Occipital lobe (tissue), 2 donors: ENCODE measurements around the gene ASIC3. TPM values are rescaled to one million over a fixed set of nuclear protein-coding genes. Genes with fewer than 3 reads are reported as not detected.
A peak's percentile ranks its signal among the peaks of the same experiment; 100 is the strongest.
"Not testable (repeated sequence)": the region's sequence is repeated elsewhere in the genome, so short reads cannot be mapped to it uniquely, and the experiment has no call there.

Source experiments
- DNase-seq: peaks from one replicate; lab custom pipeline; 2025; lab: John Stamatoyannopoulos, UW
- total RNA-seq: library from RNA; depleted of rRNA; stranded (reverse); fragments of >200 nt; gene quantifications from one replicate; pipeline ENCODE4 v1.2.3, GENCODE V29; 2014

ASIC3 gene
- total RNA-seq, 1 donor from 2014 or later = 0.62 TPM

- no peak for DNase-seq
These were observed 15.1 kb upstream of the ASIC3 start for GRCh38 chr7:151032936-151033863.

- DNase-seq = no peak
These were observed 14.5 kb upstream of the ASIC3 start for GRCh38 chr7:151033864-151034249.

GRCh38 chr7:151034312-151035025 lies 13.9 kb upstream of the ASIC3 start:
- DNase-seq = no peak

- DNase-seq = no peak
These were observed 13.2 kb upstream of the ASIC3 start for GRCh38 chr7:151035026-151035717.

- no peak for DNase-seq
These were observed 12.4 kb upstream of the ASIC3 start for GRCh38 chr7:151035902-151036301.

GRCh38 chr7:151038951-151039849 lies 9.1 kb upstream of the ASIC3 start:
- DNase-seq = peak; percentile 39

- no peak for DNase-seq
These were observed 8.3 kb upstream of the ASIC3 start for GRCh38 chr7:151039850-151040548.

GRCh38 chr7:151040616-151041375 lies 7.5 kb upstream of the ASIC3 start:
- no peak for DNase-seq

- not testable (repeated sequence) for DNase-seq
These were observed 4.9 kb upstream of the ASIC3 start for GRCh38 chr7:151043449-151043848.

- no peak for DNase-seq
These were observed 4.4 kb upstream of the ASIC3 start for GRCh38 chr7:151043959-151044358.

- no peak for DNase-seq
These were observed 3.1 kb upstream of the ASIC3 start for GRCh38 chr7:151045262-151045661.

GRCh38 chr7:151045967-151046366 lies 2.4 kb upstream of the ASIC3 start:
- DNase-seq = no peak

GRCh38 chr7:151046603-151047573 lies 1.4 kb upstream of the ASIC3 start:
- no peak for DNase-seq

GRCh38 chr7:151048911-151049463 lies 656 bp downstream of the ASIC3 start:
- DNase-seq = no peak

- DNase-seq = no peak
These were observed 2.8 kb downstream of the ASIC3 start for GRCh38 chr7:151051108-151051507.

- no peak for DNase-seq
These were observed 4.8 kb downstream of the ASIC3 start for GRCh38 chr7:151053096-151053495.

GRCh38 chr7:151053751-151054150 lies 5.4 kb downstream of the ASIC3 start:
- DNase-seq = no peak

GRCh38 chr7:151056283-151056665 lies 7.9 kb downstream of the ASIC3 start:
- no peak for DNase-seq
